H9 (cell line): Measurements from ENCODE around the gene SIRPD. TPM values are rescaled to one million over a fixed set of nuclear protein-coding genes. Genes with fewer than 3 reads are reported as not detected.

Source experiments
- DNase-seq: peaks from one replicate; pipeline ENCODE4 v3.0.0-alpha.2; 2017
- H2AFZ ChIP-seq: one replicate; pipeline ENCODE4 v1.6.1; 2013; ENCODE audit warnings: mild to moderate bottlenecking, low read length, control low read depth, moderate library complexity
- H2AK5ac ChIP-seq: 2 replicates; pipeline ENCODE4 v1.6.1; 2013; ENCODE audit warnings: low read length, control low read depth, mixed read lengths; ENCODE audit not compliant: insufficient read length
- H2BK120ac ChIP-seq: one replicate; pipeline ENCODE4 v1.6.1; 2013; ENCODE audit warnings: low read depth, mild to moderate bottlenecking, low read length, control low read depth, inconsistent platforms; ENCODE audit not compliant: poor library complexity, severe bottlenecking
- H2BK12ac ChIP-seq: 2 replicates; pipeline ENCODE4 v1.6.1; 2013; ENCODE audit warnings: low read length, control low read depth, mixed read lengths, low read depth; ENCODE audit not compliant: insufficient read length
- H2BK15ac ChIP-seq: 2 replicates; pipeline ENCODE4 v1.6.1; 2013; ENCODE audit warnings: low read depth, low read length, control low read depth
- H2BK20ac ChIP-seq: one replicate; pipeline ENCODE4 v1.6.1; 2013; ENCODE audit warnings: low read depth, mild to moderate bottlenecking, low read length, control low read depth, inconsistent platforms; ENCODE audit not compliant: poor library complexity, severe bottlenecking
- H2BK5ac ChIP-seq: 2 replicates; pipeline ENCODE4 v1.6.1; 2013; ENCODE audit warnings: low read length, control low read depth, mixed read lengths; ENCODE audit not compliant: insufficient read length
- H3K14ac ChIP-seq: 2 replicates; pipeline ENCODE4 v1.6.1; 2013; ENCODE audit warnings: low read length, control low read depth; ENCODE audit not compliant: insufficient read depth
- H3K18ac ChIP-seq: 2 replicates; pipeline ENCODE4 v1.6.1; 2013; ENCODE audit warnings: low read depth, mild to moderate bottlenecking, mixed read lengths, low read length, control low read depth; ENCODE audit not compliant: insufficient read length
- H3K23ac ChIP-seq: 2 replicates; pipeline ENCODE4 v1.6.1; 2013; ENCODE audit warnings: low read length, control low read depth, mixed read lengths, low read depth; ENCODE audit not compliant: insufficient read length
- H3K23me2 ChIP-seq: 2 replicates; pipeline ENCODE4 v1.6.1; 2013; ENCODE audit warnings: low read depth, mild to moderate bottlenecking, mixed read lengths, low read length, control low read depth; ENCODE audit not compliant: insufficient read length, poor library complexity, severe bottlenecking
- H3K27ac ChIP-seq: 2 replicates; pipeline ENCODE4 v1.5.1; 2013; ENCODE audit warnings: low read length, control low read depth, mixed read lengths, low read depth; ENCODE audit not compliant: insufficient read length
- H3K27me3 ChIP-seq: 2 replicates; pipeline ENCODE4 v1.6.1; 2013; ENCODE audit warnings: low read length, control low read depth, inconsistent platforms; ENCODE audit not compliant: insufficient read depth
- H3K4ac ChIP-seq: 2 replicates; pipeline ENCODE4 v1.6.1; 2013; ENCODE audit warnings: low read depth, mild to moderate bottlenecking, control low read depth, inconsistent platforms, low read length, moderate library complexity
- H3K4me1 ChIP-seq: 2 replicates; pipeline ENCODE4 v1.6.1; 2013; ENCODE audit warnings: low read length, control low read depth, inconsistent platforms; ENCODE audit not compliant: insufficient read depth
- H3K4me2 ChIP-seq: 2 replicates; pipeline ENCODE4 v1.6.1; 2013; ENCODE audit warnings: low read length, control low read depth, mixed read lengths; ENCODE audit not compliant: insufficient read length, insufficient read depth
- H3K56ac ChIP-seq: 2 replicates; pipeline ENCODE4 v1.6.1; 2013; ENCODE audit warnings: low read depth, mild to moderate bottlenecking, mixed read lengths, low read length, control low read depth; ENCODE audit not compliant: insufficient read length
- H3K79me1 ChIP-seq: 2 replicates; pipeline ENCODE4 v1.6.1; 2013; ENCODE audit warnings: low read depth, mild to moderate bottlenecking, moderate library complexity, low read length, control low read depth, inconsistent platforms; ENCODE audit not compliant: insufficient read depth, poor library complexity, severe bottlenecking
- H3K79me2 ChIP-seq: 2 replicates; pipeline ENCODE4 v1.6.1; 2013; ENCODE audit warnings: low read length, control low read depth, inconsistent platforms; ENCODE audit not compliant: insufficient read depth
- H3K9ac ChIP-seq: 2 replicates; pipeline ENCODE4 v1.6.1; 2013; ENCODE audit warnings: low read length, control low read depth, mixed read lengths; ENCODE audit not compliant: insufficient read length; ENCODE audit errors: extremely low read depth
- H3K9me3 ChIP-seq: one replicate; pipeline ENCODE4 v1.6.1; 2013; ENCODE audit warnings: low read depth, low read length, inconsistent platforms; ENCODE audit not compliant: control insufficient read depth
- H3T11ph ChIP-seq: one replicate; pipeline ENCODE4 v1.6.1; 2013; ENCODE audit warnings: mild to moderate bottlenecking, low read length, control low read depth, inconsistent platforms
- H4K20me1 ChIP-seq: one replicate; pipeline ENCODE4 v1.6.1; 2013; ENCODE audit not compliant: control insufficient read depth, insufficient read length, insufficient read depth
- H4K5ac ChIP-seq: 2 replicates; pipeline ENCODE4 v1.6.1; 2013; ENCODE audit warnings: low read depth, mild to moderate bottlenecking, mixed read lengths, low read length, control low read depth; ENCODE audit not compliant: insufficient read length
- H4K8ac ChIP-seq: replicated peaks from 2 replicates; pipeline ENCODE4 v1.6.1; 2013; ENCODE audit warnings: low read length, control low read depth, mixed read lengths, low read depth; ENCODE audit not compliant: insufficient read length
- H4K91ac ChIP-seq: 2 replicates; pipeline ENCODE4 v1.6.1; 2013; ENCODE audit warnings: low read depth, mild to moderate bottlenecking, moderate library complexity, mixed read lengths, low read length, control low read depth; ENCODE audit not compliant: insufficient read length
- H3K27ac Mint-ChIP-seq, 3 experiments: 2 replicates in 2 of 3; 3 replicates in 1 of 3; pipeline ENCODE4 v1.8.0; 2020 to 2021; ENCODE audit warnings: mixed read lengths in 3 of 3, mild to moderate bottlenecking in 1 of 3, moderate library complexity in 1 of 3
- H3K27me3 Mint-ChIP-seq: 2 replicates; pipeline ENCODE4 v1.8.0; 2021; ENCODE audit warnings: low read depth, mild to moderate bottlenecking, moderate library complexity, mixed read lengths
- H3K36me3 Mint-ChIP-seq, 3 experiments: 2 replicates in 2 of 3; 3 replicates in 1 of 3; pipeline ENCODE4 v1.8.0; 2020 to 2021; ENCODE audit warnings: low read depth in 3 of 3, mixed read lengths in 3 of 3; ENCODE audit not compliant: insufficient read depth in 1 of 3
- H3K4me1 Mint-ChIP-seq, 2 experiments: 2 replicates each; pipeline ENCODE4 v1.8.0; 2020; ENCODE audit warnings: mixed read lengths in 2 of 2
- H3K4me3 Mint-ChIP-seq, 2 experiments: 2 replicates in 1 of 2; 3 replicates in 1 of 2; pipeline ENCODE4 v1.8.0; 2020 to 2021; ENCODE audit warnings: mild to moderate bottlenecking in 2 of 2, mixed read lengths in 2 of 2, moderate library complexity in 1 of 2
- H3K9me3 Mint-ChIP-seq, 2 experiments: 2 replicates in 1 of 2; 3 replicates in 1 of 2; pipeline ENCODE4 v1.8.0; 2020; ENCODE audit warnings: mild to moderate bottlenecking in 2 of 2, mixed read lengths in 2 of 2, moderate library complexity in 1 of 2
- total RNA-seq: library from RNA; stranded (reverse); gene quantifications from 2 replicates; pipeline ENCODE4 v1.2.1, GENCODE V29; 2021
- TF ChIP-seq, protein P1 (sequence below): fragments of 200-600 bp; sonication (generic); conservative IDR thresholded peaks from 3 replicates; pipeline ENCODE4 v1.8.0; 2021; ENCODE audit warnings: antibody characterized with exemption, mild to moderate bottlenecking

Gene SIRPD
- total RNA-seq, 1 experiment from 2014 or later = not detected

- TF ChIP-seq, protein P1, sequence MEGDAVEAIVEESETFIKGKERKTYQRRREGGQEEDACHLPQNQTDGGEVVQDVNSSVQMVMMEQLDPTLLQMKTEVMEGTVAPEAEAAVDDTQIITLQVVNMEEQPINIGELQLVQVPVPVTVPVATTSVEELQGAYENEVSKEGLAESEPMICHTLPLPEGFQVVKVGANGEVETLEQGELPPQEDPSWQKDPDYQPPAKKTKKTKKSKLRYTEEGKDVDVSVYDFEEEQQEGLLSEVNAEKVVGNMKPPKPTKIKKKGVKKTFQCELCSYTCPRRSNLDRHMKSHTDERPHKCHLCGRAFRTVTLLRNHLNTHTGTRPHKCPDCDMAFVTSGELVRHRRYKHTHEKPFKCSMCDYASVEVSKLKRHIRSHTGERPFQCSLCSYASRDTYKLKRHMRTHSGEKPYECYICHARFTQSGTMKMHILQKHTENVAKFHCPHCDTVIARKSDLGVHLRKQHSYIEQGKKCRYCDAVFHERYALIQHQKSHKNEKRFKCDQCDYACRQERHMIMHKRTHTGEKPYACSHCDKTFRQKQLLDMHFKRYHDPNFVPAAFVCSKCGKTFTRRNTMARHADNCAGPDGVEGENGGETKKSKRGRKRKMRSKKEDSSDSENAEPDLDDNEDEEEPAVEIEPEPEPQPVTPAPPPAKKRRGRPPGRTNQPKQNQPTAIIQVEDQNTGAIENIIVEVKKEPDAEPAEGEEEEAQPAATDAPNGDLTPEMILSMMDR = no peak
- Histone ChIP-seq H3K23ac (no peak overlapping the region), H4K20me1 (no peaks in the 10 kb centered on the region), H4K91ac (no peak overlapping the region), H2AFZ (no peak overlapping the region), H2BK120ac (no peak overlapping the region), H3K27ac (no peak overlapping the region), H3K79me1 (no peaks in the 10 kb centered on the region), H3K14ac (no peak overlapping the region), H3K56ac (no peak overlapping the region), H2BK12ac (no peak overlapping the region), H3K4ac (no peak overlapping the region), H3K4me1 (no peaks in the 10 kb centered on the region), H3K4me2 (no peak overlapping the region), H3T11ph (no peak overlapping the region), H3K27me3 (no peaks in the 10 kb centered on the region), H2AK5ac (no peak overlapping the region), H4K5ac (no peak overlapping the region), H3K18ac (no peak overlapping the region), H3K23me2 (no peaks in the 10 kb centered on the region), H3K79me2 (no peaks in the 10 kb centered on the region), H2BK15ac (no peak overlapping the region), H3K9ac (no peak overlapping the region), H3K9me3 (no peaks in the 10 kb centered on the region), H2BK20ac (no peak overlapping the region), H4K8ac (no peak overlapping the region), H2BK5ac (no peak overlapping the region)
- H3K36me3 Mint-ChIP-seq = no peaks in the 10 kb centered on the region; a peak in 1 of 7 replicates
- H3K27me3 Mint-ChIP-seq = peaks cover 31% of the 10 kb centered on the region
- H3K9me3 Mint-ChIP-seq = peaks cover 7 to 10% of the 10 kb centered on the region in 2 experiments
- no peak for DNase-seq
- no peaks in the 10 kb centered on the region for H3K4me1 Mint-ChIP-seq
- H3K27ac Mint-ChIP-seq = peak overlapping the region in 1 of 3 experiments; percentile 1; a peak in 1 of 7 replicates
- no peak overlapping the region for H3K4me3 Mint-ChIP-seq
Measured at GRCh38 chr20:1555952-1556351, 1.6 kb downstream of the SIRPD start.
